Liver (tissue), 9 donors: ENCODE results near the gene CACNA1C. TPM values are rescaled to one million over a fixed set of nuclear protein-coding genes. Genes with fewer than 3 reads are reported as not detected.

Source experiments
- DNase-seq: peaks from one replicate; pipeline ENCODE4 v3.0.0-alpha.2; 2017; ENCODE audit warnings: low spot score
- H3K27ac ChIP-seq, 2 donors: one replicate each; pipeline ENCODE4 v1.7.0; 2013; ENCODE audit warnings: inconsistent platforms in 2 of 2, low read length in 2 of 2, control low read depth in 1 of 2, low read depth in 1 of 2, mild to moderate bottlenecking in 1 of 2
- H3K27me3 ChIP-seq, 4 donors: one replicate each; pipeline versions ENCODE4 v1.6.1 to v1.7.0; 2013; ENCODE audit warnings: low read length in 3 of 4, inconsistent platforms in 1 of 4, mild to moderate bottlenecking in 1 of 4, moderate library complexity in 1 of 4; ENCODE audit not compliant: control insufficient read depth in 4 of 4, insufficient read depth in 4 of 4
- H3K36me3 ChIP-seq, 4 donors: one replicate each; pipeline versions ENCODE4 v1.6.1 to v1.7.0; 2013; ENCODE audit warnings: low read length in 3 of 4, mild to moderate bottlenecking in 3 of 4, low read depth in 1 of 4, moderate library complexity in 1 of 4; ENCODE audit not compliant: control insufficient read depth in 4 of 4, insufficient read depth in 3 of 4
- H3K4me1 ChIP-seq, 4 donors: one replicate each; pipeline versions ENCODE4 v1.6.1 to v1.7.0; 2013; ENCODE audit warnings: low read length in 3 of 4, mild to moderate bottlenecking in 3 of 4, moderate library complexity in 1 of 4; ENCODE audit not compliant: control insufficient read depth in 4 of 4, insufficient read depth in 4 of 4
- H3K4me3 ChIP-seq, 3 donors: one replicate each; pipeline versions ENCODE4 v1.6.1 to v1.7.0; 2013; ENCODE audit warnings: low read length in 3 of 3, control low read depth in 1 of 3, low read depth in 1 of 3, mild to moderate bottlenecking in 1 of 3
- H3K9ac ChIP-seq, 2 donors: one replicate each; pipeline ENCODE4 v1.7.0; 2013; ENCODE audit warnings: low read length in 2 of 2, mild to moderate bottlenecking in 2 of 2, moderate library complexity in 2 of 2, control low read depth in 1 of 2, low read depth in 1 of 2
- H3K9me3 ChIP-seq, 4 donors: one replicate each; pipeline versions ENCODE4 v1.6.1 to v1.7.0; 2013; ENCODE audit warnings: low read length in 3 of 4; ENCODE audit not compliant: control insufficient read depth in 4 of 4
- CTCF ChIP-seq: fragments of 150-350 bp; IDR thresholded peaks from 2 replicates; pipeline ENCODE4 v1.5.1; 2017; ENCODE audit warnings: improper control_type of control experiment, low read depth, low read length; ENCODE audit not compliant: missing input control
- FOXA1 ChIP-seq: IDR thresholded peaks from 2 replicates; pipeline ENCODE4 v1.6.1; 2016; ENCODE audit warnings: antibody characterized with exemption
- FOXA2 ChIP-seq: IDR thresholded peaks from 2 replicates; pipeline ENCODE4 v1.6.1; 2016; ENCODE audit warnings: antibody characterized with exemption
- GABPA ChIP-seq, 2 donors: IDR thresholded peaks in 1 of 2; conservative IDR thresholded peaks in 1 of 2; 2 replicates each; pipeline ENCODE4 v1.6.1; 2016; ENCODE audit warnings: antibody characterized with exemption in 2 of 2, mild to moderate bottlenecking in 1 of 2, moderate library complexity in 1 of 2
- HNF4G ChIP-seq: IDR thresholded peaks from 2 replicates; pipeline ENCODE4 v1.6.1; 2016; ENCODE audit warnings: antibody characterized with exemption
- JUND ChIP-seq, 2 donors: IDR thresholded peaks; 2 replicates each; pipeline ENCODE4 v1.6.1; 2016; ENCODE audit warnings: antibody characterized with exemption in 2 of 2
- NR2F2 ChIP-seq: IDR thresholded peaks from 2 replicates; pipeline ENCODE4 v1.6.1; 2016; ENCODE audit warnings: antibody characterized with exemption
- RAD21 ChIP-seq, 2 donors: IDR thresholded peaks; 2 replicates each; pipeline ENCODE4 v1.6.1; 2016; ENCODE audit warnings: antibody characterized with exemption in 2 of 2, mild to moderate bottlenecking in 2 of 2
- RXRA ChIP-seq, 2 donors: IDR thresholded peaks; 2 replicates each; pipeline ENCODE4 v1.6.1; 2017 to 2018; ENCODE audit warnings: antibody characterized with exemption in 2 of 2, mild to moderate bottlenecking in 1 of 2
- SP1 ChIP-seq: IDR thresholded peaks from 2 replicates; pipeline ENCODE4 v1.6.1; 2018; ENCODE audit warnings: antibody characterized with exemption, mild to moderate bottlenecking
- TAF1 ChIP-seq: conservative IDR thresholded peaks from 2 replicates; pipeline ENCODE4 v1.6.1; 2016; ENCODE audit warnings: antibody characterized with exemption, mild to moderate bottlenecking
- WGBS: extraction: QIAGEN DNeasy Blood & Tissue Kit; methylation state at CpG from one replicate; pipeline ENCODE4 v1.1.7; 2013; 5-methylcytosine and 5-hydroxymethylcytosine counted together
- polyA plus RNA-seq, 2 donors: library from polyadenylated mRNA; stranded (reverse) in 1 of 2; unstranded in 1 of 2; fragments of 200-250 nt in 1 of 2; fragments of >200 nt in 1 of 2; fragmentation: Nextera tagmentation in 1 of 2; extraction: Ambion mirVana in 1 of 2; gene quantifications; one replicate each; pipeline versions ENCODE4 v1.2.1 to v1.2.3, GENCODE V29; 2013 to 2015
- total RNA-seq, 2 donors: library from RNA; depleted of rRNA; stranded (reverse); fragments of >200 nt; gene quantifications; one replicate each; pipeline ENCODE4 v1.2.3, GENCODE V29; 2014
- TF ChIP-seq, protein P1 (sequence below): IDR thresholded peaks from 2 replicates; pipeline ENCODE4 v1.6.1; 2016; ENCODE audit warnings: antibody characterized with exemption
- TF ChIP-seq, protein P2 (sequence below): IDR thresholded peaks from 2 replicates; pipeline ENCODE4 v1.6.1; 2016; ENCODE audit warnings: antibody characterized with exemption
- TF ChIP-seq, protein P3 (sequence below): IDR thresholded peaks from 2 replicates; pipeline ENCODE4 v1.6.1; 2016; ENCODE audit warnings: antibody characterized with exemption
- donor health status: healthy.
- donor health status: healthy.
- donor health status: healthy.
- donor health status: healthy.
- donor health status: healthy.

Gene CACNA1C
- total and polyA plus RNA-seq, 4 donors, result 0.23 to 1.9 (median 0.41) TPM

- WGBS, result 84% methylated on average over 17 of the region's 17 CpGs
- no peak overlapping the region for H3K4me3 ChIP-seq
- H3K36me3 ChIP-seq, result no peaks in the 10 kb centered on the region
- no peak for DNase-seq
- H3K27me3 ChIP-seq, result peaks cover 0 to 2% (median 0%) of the 10 kb centered on the region in 4 donors
- TF ChIP-seq CTCF, result no peak
- no peaks in the 10 kb centered on the region for H3K4me1 ChIP-seq
- no peak overlapping the region for H3K9ac ChIP-seq
- H3K27ac ChIP-seq, result no peak overlapping the region
- H3K9me3 ChIP-seq, result no peaks in the 10 kb centered on the region
These were observed 615.1 kb downstream of the CACNA1C start for GRCh38 chr12:2667716-2668440.

GRCh38 chr12:2668816-2669215 is 616.0 kb downstream of the CACNA1C start:
- WGBS, result 91% methylated on average over 17 of the region's 17 CpGs
- DNase-seq, result no peak
- Histone ChIP-seq H3K4me3 (no peak overlapping the region), H3K36me3 (no peaks in the 10 kb centered on the region), H3K9me3 (no peaks in the 10 kb centered on the region), H3K27ac (no peak overlapping the region), H3K27me3 (peaks cover 0 to 2% (median 0%) of the 10 kb centered on the region in 4 donors), H3K4me1 (no peaks in the 10 kb centered on the region), H3K9ac (no peak overlapping the region)
- TF ChIP-seq GABPA (IDR thresholded peaks at IDR 0.05 in 1 of 2, conservative IDR thresholded peaks at IDR 0.05 in 1 of 2), result no peak
- no peak for TF ChIP-seq TAF1
- TF ChIP-seq NR2F2, result no peak
- TF ChIP-seq JUND (IDR thresholded peaks at IDR 0.05), result no peak
- TF ChIP-seq, protein P1, sequence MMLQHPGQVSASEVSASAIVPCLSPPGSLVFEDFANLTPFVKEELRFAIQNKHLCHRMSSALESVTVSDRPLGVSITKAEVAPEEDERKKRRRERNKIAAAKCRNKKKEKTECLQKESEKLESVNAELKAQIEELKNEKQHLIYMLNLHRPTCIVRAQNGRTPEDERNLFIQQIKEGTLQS, result no peak
- no peak for TF ChIP-seq FOXA2
- TF ChIP-seq, protein P2, sequence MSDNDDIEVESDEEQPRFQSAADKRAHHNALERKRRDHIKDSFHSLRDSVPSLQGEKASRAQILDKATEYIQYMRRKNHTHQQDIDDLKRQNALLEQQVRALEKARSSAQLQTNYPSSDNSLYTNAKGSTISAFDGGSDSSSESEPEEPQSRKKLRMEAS, result no peak
- no peak for TF ChIP-seq HNF4G
- no peak for TF ChIP-seq SP1
- TF ChIP-seq RXRA (IDR thresholded peaks at IDR 0.05), result no peak
- TF ChIP-seq, protein P3, sequence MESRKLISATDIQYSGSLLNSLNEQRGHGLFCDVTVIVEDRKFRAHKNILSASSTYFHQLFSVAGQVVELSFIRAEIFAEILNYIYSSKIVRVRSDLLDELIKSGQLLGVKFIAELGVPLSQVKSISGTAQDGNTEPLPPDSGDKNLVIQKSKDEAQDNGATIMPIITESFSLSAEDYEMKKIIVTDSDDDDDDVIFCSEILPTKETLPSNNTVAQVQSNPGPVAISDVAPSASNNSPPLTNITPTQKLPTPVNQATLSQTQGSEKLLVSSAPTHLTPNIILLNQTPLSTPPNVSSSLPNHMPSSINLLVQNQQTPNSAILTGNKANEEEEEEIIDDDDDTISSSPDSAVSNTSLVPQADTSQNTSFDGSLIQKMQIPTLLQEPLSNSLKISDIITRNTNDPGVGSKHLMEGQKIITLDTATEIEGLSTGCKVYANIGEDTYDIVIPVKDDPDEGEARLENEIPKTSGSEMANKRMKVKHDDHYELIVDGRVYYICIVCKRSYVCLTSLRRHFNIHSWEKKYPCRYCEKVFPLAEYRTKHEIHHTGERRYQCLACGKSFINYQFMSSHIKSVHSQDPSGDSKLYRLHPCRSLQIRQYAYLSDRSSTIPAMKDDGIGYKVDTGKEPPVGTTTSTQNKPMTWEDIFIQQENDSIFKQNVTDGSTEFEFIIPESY, result no peak

DNA sequence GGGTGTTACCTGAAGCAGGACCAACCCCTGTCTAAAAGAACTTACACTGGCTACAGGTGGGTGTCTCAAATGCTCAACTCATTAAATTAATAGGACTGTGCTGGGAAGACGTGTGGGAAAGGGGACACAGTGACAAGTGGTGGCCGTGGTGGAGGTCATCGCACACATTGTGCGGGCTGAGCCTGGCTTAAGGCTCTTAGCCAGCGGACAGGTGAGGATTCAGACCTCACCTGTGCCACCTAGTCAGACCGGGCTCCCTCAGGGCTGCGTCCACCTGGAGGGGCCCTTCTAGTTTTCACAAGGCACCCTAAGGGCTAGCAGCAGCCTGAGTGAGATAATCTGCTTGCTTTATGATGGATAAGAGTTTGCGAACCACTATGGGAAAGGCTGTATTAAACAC is 616.8 kb downstream of the CACNA1C start:
- TF ChIP-seq CTCF (no peak), TAF1 (no peak), FOXA2 (no peak), RAD21 (IDR thresholded peaks at IDR 0.05) (no peak), FOXA1 (no peak), NR2F2 (no peak)
- H3K9me3 ChIP-seq, result no peaks in the 10 kb centered on the region
- WGBS, result 92% methylated on average over 8 of the region's 8 CpGs
- no peaks in the 10 kb centered on the region for H3K4me1 ChIP-seq
- H3K36me3 ChIP-seq, result no peaks in the 10 kb centered on the region
- H3K27ac ChIP-seq, result no peak overlapping the region
- peaks cover 0 to 2% (median 0%) of the 10 kb centered on the region in 4 donors for H3K27me3 ChIP-seq
- no peak overlapping the region for H3K9ac ChIP-seq
- DNase-seq, result no peak
- no peak overlapping the region for H3K4me3 ChIP-seq
